ENCODE measurements around the gene IFI27. TPM values are rescaled to one million over a fixed set of nuclear protein-coding genes. Genes with fewer than 3 reads are reported as not detected.
A peak's percentile ranks its signal among the peaks of the same experiment; 100 is the strongest.
"Not testable (repeated sequence)": the region's sequence is repeated elsewhere in the genome, so short reads cannot be mapped to it uniquely, and the experiment has no call there.

IFI27 gene
- total RNA-seq, result 100 to 1,000 TPM in 3 of 4 donors, 10 to 100 TPM in 1; 65.6 to 179 (median 123) TPM

GRCh38 chr14:94110552-94111181, at the start of gene IFI27:
TSS of gene IFI27 (plus strand) at chr14:94110736.
- H3K9me3 ChIP-seq, result no peaks in the 10 kb centered on the region
- no peaks in the 10 kb centered on the region for H3K36me3 ChIP-seq
- ATAC-seq, result peak; percentile 57 to 61
- in situ Hi-C loops (cut with MboI; ENCODE audit: low sequenced_read_pairs in 4 of 4), result no loop called here
- no peaks in the 10 kb centered on the region for H3K27me3 ChIP-seq
- H3K4me1 ChIP-seq, result peaks cover 0 to 3% of the 10 kb centered on the region in 2 donors
- DNase-seq, result peak in 1 of 2 donors; percentile 48
- TF ChIP-seq POLR2A (IDR thresholded peaks at IDR 0.05) (peak; percentile 57 to 74), CTCF (IDR thresholded peaks at IDR 0.05 in 4 of 5, conservative IDR thresholded peaks at IDR 0.05 in 1 of 5) (no peak)
- intact Hi-C loops (cut with DNase I; ENCODE audit: low total_unique reads), result no loop called here
- H3K4me3 ChIP-seq, result peak within 1 kb of the TSS; percentile 37 to 61 (median 42)
- peak within 1 kb of the TSS; percentile 68 to 85 (median 80) for H3K27ac ChIP-seq

- Histone ChIP-seq H3K4me1 (peaks cover 12 to 19% of the 10 kb centered on the region in 2 donors), H3K4me3 (no peak overlapping the region), H3K36me3 (peaks cover 0 to 55% of the 10 kb centered on the region in 2 donors), H3K9me3 (no peaks in the 10 kb centered on the region), H3K27ac (no peak overlapping the region), H3K27me3 (no peaks in the 10 kb centered on the region)
- intact Hi-C loops (cut with DNase I; ENCODE audit: low total_unique reads), result no loop called here
- DNase-seq (no peak), ATAC-seq (no peak)
- TF ChIP-seq CTCF (IDR thresholded peaks at IDR 0.05 in 4 of 5, conservative IDR thresholded peaks at IDR 0.05 in 1 of 5), result no peak
- in situ Hi-C loops (cut with MboI; ENCODE audit: low sequenced_read_pairs in 4 of 4), result no loop called here
Measured at GRCh38 chr14:94062344-94062940, 48.1 kb upstream of the IFI27 start.

- H3K4me3 ChIP-seq, result no peak overlapping the region
- no peak for DNase-seq
- TF ChIP-seq POLR2A (IDR thresholded peaks at IDR 0.05) (no peak), CTCF (IDR thresholded peaks at IDR 0.05 in 4 of 5, conservative IDR thresholded peaks at IDR 0.05 in 1 of 5) (no peak)
- peaks cover 19% of the 10 kb centered on the region in 2 donors for H3K4me1 ChIP-seq
- in situ Hi-C loops (cut with MboI; ENCODE audit: low sequenced_read_pairs in 4 of 4) (no loop called here), intact Hi-C loops (cut with DNase I; ENCODE audit: low total_unique reads) (no loop called here)
- H3K36me3 ChIP-seq, result peaks cover 0 to 17% of the 10 kb centered on the region in 2 donors
- no peak for ATAC-seq
- H3K27ac ChIP-seq, result no peak overlapping the region
- H3K27me3 ChIP-seq, result no peaks in the 10 kb centered on the region
- no peaks in the 10 kb centered on the region for H3K9me3 ChIP-seq
Measured at GRCh38 chr14:94066089-94066676, 44.4 kb upstream of the IFI27 start.

GRCh38 chr14:94072076-94072475, 38.5 kb upstream of the IFI27 start:
- DNase-seq; H3K27me3 ChIP-seq; H3K9me3 ChIP-seq; intact Hi-C loops (cut with DNase I; ENCODE audit: low total_unique reads); ATAC-seq; in situ Hi-C loops (cut with MboI; ENCODE audit: low sequenced_read_pairs in 4 of 4); H3K27ac ChIP-seq; H3K4me3 ChIP-seq: not testable (repeated sequence)
- H3K36me3 ChIP-seq, result peaks cover 0 to 10% of the 10 kb centered on the region in 2 donors
- peaks cover 17 to 27% of the 10 kb centered on the region in 2 donors for H3K4me1 ChIP-seq

- intact Hi-C loops (cut with DNase I; ENCODE audit: low total_unique reads), result no loop called here
- ATAC-seq, result no peak
- DNase-seq, result no peak
- Histone ChIP-seq H3K27me3 (no peaks in the 10 kb centered on the region), H3K27ac (no peak overlapping the region), H3K9me3 (peaks cover 0 to 4% (median 0%) of the 10 kb centered on the region in 3 donors), H3K4me1 (peaks cover 41 to 42% of the 10 kb centered on the region in 2 donors), H3K36me3 (peaks cover 0 to 23% of the 10 kb centered on the region in 2 donors), H3K4me3 (no peak overlapping the region)
- in situ Hi-C loops (cut with MboI; ENCODE audit: low sequenced_read_pairs in 4 of 4), result no loop called here
- no peak for TF ChIP-seq CTCF (IDR thresholded peaks at IDR 0.05 in 4 of 5, conservative IDR thresholded peaks at IDR 0.05 in 1 of 5)
- no peak for TF ChIP-seq POLR2A (IDR thresholded peaks at IDR 0.05)
Measured at GRCh38 chr14:94074534-94074933, 36.0 kb upstream of the IFI27 start.
